ENCODE data around the gene GTF3A. TPM values are rescaled to one million over a fixed set of nuclear protein-coding genes. Genes with fewer than 3 reads are reported as not detected.

Gene GTF3A
- total RNA-seq, 1 donor from 2014 or later: 113 TPM

- Mint-ChIP-seq H3K9me3 (no peaks in the 10 kb centered on the region), H3K27me3 (ENCODE audit: low read depth) (no peaks in the 10 kb centered on the region), H3K27ac (ENCODE audit: unreplicated experiment) (no peak overlapping the region)
Observed at GRCh38 chr13:27446986-27447583, 22.7 kb downstream of the GTF3A start.

GRCh38 chr13:27448308-27448707 lies 23.9 kb downstream of the GTF3A start:
- H3K27me3 Mint-ChIP-seq (ENCODE audit: low read depth): no peaks in the 10 kb centered on the region
- H3K4me3 Mint-ChIP-seq: peak overlapping the region; percentile 87
- TF ChIP-seq CTCF (conservative IDR thresholded peaks at IDR 0.05): no peak
- H3K4me1 Mint-ChIP-seq: peaks cover 36% of the 10 kb centered on the region
- DNase-seq (ENCODE audit: low read depth, low spot score): no peak
- H3K27ac Mint-ChIP-seq (ENCODE audit: unreplicated experiment): no peak overlapping the region
- H3K36me3 Mint-ChIP-seq (ENCODE audit: low read depth): no peaks in the 10 kb centered on the region
- H3K9me3 Mint-ChIP-seq: no peaks in the 10 kb centered on the region

More at GRCh38 chr13:27446986-27447583, 22.7 kb downstream of the GTF3A start:
- Mint-ChIP-seq H3K36me3 (ENCODE audit: low read depth) (peaks cover 3% of the 10 kb centered on the region), H3K4me3 (peak overlapping the region; percentile 49), H3K4me1 (peaks cover 36% of the 10 kb centered on the region)
- no peak for DNase-seq (ENCODE audit: low read depth, low spot score)
- TF ChIP-seq CTCF (conservative IDR thresholded peaks at IDR 0.05): no peak

GRCh38 chr13:27449081-27449603 lies 24.7 kb downstream of the GTF3A start:
- Mint-ChIP-seq H3K4me1 (peaks cover 41% of the 10 kb centered on the region), H3K27ac (ENCODE audit: unreplicated experiment) (no peak overlapping the region), H3K4me3 (peak overlapping the region; percentile 87), H3K36me3 (ENCODE audit: low read depth) (no peaks in the 10 kb centered on the region), H3K9me3 (no peaks in the 10 kb centered on the region), H3K27me3 (ENCODE audit: low read depth) (no peaks in the 10 kb centered on the region)
- TF ChIP-seq CTCF (conservative IDR thresholded peaks at IDR 0.05): no peak
- DNase-seq (ENCODE audit: low read depth, low spot score): no peak

GRCh38 chr13:27449936-27450828 lies 25.8 kb downstream of the GTF3A start, which contains the start of gene MTIF3:
Gene MTIF3, minus strand, starts transcription at chr13:27450564. Its CDS starts 10,116 bp downstream, at chr13:27440448.
- H3K27me3 Mint-ChIP-seq (ENCODE audit: low read depth): no peaks in the 10 kb centered on the region
- DNase-seq (ENCODE audit: low read depth, low spot score): peak; percentile 89
- H3K4me3 Mint-ChIP-seq: peak within 1 kb of the TSS; percentile 87
- peaks cover 49% of the 10 kb centered on the region for H3K4me1 Mint-ChIP-seq
- no peak for TF ChIP-seq CTCF (conservative IDR thresholded peaks at IDR 0.05)
- H3K27ac Mint-ChIP-seq (ENCODE audit: unreplicated experiment): peak within 1 kb of the TSS; percentile 91
- H3K36me3 Mint-ChIP-seq (ENCODE audit: low read depth): no peaks in the 10 kb centered on the region
- no peaks in the 10 kb centered on the region for H3K9me3 Mint-ChIP-seq

GRCh38 chr13:27450921-27451471 lies 26.6 kb downstream of the GTF3A start:
- no peak for TF ChIP-seq CTCF (conservative IDR thresholded peaks at IDR 0.05)
- no peaks in the 10 kb centered on the region for H3K9me3 Mint-ChIP-seq
- peak overlapping the region; percentile 91 for H3K27ac Mint-ChIP-seq (ENCODE audit: unreplicated experiment)
- DNase-seq (ENCODE audit: low read depth, low spot score): no peak
- peaks cover 57% of the 10 kb centered on the region for H3K4me1 Mint-ChIP-seq
- peak overlapping the region; percentile 87 for H3K4me3 Mint-ChIP-seq
- H3K27me3 Mint-ChIP-seq (ENCODE audit: low read depth): no peaks in the 10 kb centered on the region
- H3K36me3 Mint-ChIP-seq (ENCODE audit: low read depth): no peaks in the 10 kb centered on the region

Measured in neural crest cell (in vitro differentiated cells).